DOHH2 (cell line): ENCODE data around the gene BAHD1.
A peak's percentile ranks its signal among the peaks of the same experiment; 100 is the strongest.

Experiments used
- H3F3A ChIP-seq: fragments of 200-600 bp; sonication (generic), shearing (Covaris generic); 2 replicates; pipeline ENCODE4 v1.6.0; 2016; ENCODE audit warnings: antibody characterized with exemption, mild to moderate bottlenecking; ENCODE audit not compliant: control insufficient read depth, insufficient read depth
- H3K27ac ChIP-seq: fragments of 200-600 bp; sonication (generic); 2 replicates; pipeline ENCODE4 v1.5.1; 2014; ENCODE audit warnings: low read depth, mild to moderate bottlenecking, low read length, moderate library complexity
- H3K27me3 ChIP-seq: fragments of 200-600 bp; sonication (generic); 2 replicates; pipeline ENCODE4 v1.6.1; 2014; ENCODE audit warnings: mild to moderate bottlenecking, low read length, mixed read lengths; ENCODE audit not compliant: control insufficient read depth
- H3K36me3 ChIP-seq: fragments of 200-600 bp; sonication (generic); 2 replicates; pipeline ENCODE4 v1.6.1; 2014; ENCODE audit warnings: mild to moderate bottlenecking, low read length, moderate library complexity, mixed read lengths; ENCODE audit not compliant: control insufficient read depth
- H3K4me1 ChIP-seq: fragments of 200-600 bp; sonication (generic); 2 replicates; pipeline ENCODE4 v1.6.1; 2014; ENCODE audit warnings: mild to moderate bottlenecking, low read length, mixed read lengths; ENCODE audit not compliant: control insufficient read depth
- H3K4me2 ChIP-seq: fragments of 200-600 bp; sonication (generic); 2 replicates; pipeline ENCODE4 v1.6.0; 2014; ENCODE audit warnings: mild to moderate bottlenecking, low read length, moderate library complexity
- H3K4me3 ChIP-seq: fragments of 200-600 bp; sonication (generic); 2 replicates; pipeline ENCODE4 v1.5.1; 2014; ENCODE audit warnings: mild to moderate bottlenecking, low read length, mixed read lengths
- H3K79me2 ChIP-seq: fragments of 200-600 bp; sonication (generic); 2 replicates; pipeline ENCODE4 v1.6.1; 2014; ENCODE audit warnings: mild to moderate bottlenecking, low read length, mixed read lengths; ENCODE audit not compliant: control insufficient read depth
- H3K9me2 ChIP-seq: fragments of 200-600 bp; sonication (generic); replicated peaks from 2 replicates; pipeline ENCODE4 v1.6.1; 2014; ENCODE audit warnings: mild to moderate bottlenecking, low read length, mixed read lengths; ENCODE audit not compliant: control insufficient read depth
- H3K9me3 ChIP-seq: fragments of 200-600 bp; sonication (generic); 2 replicates; pipeline ENCODE4 v1.6.1; 2014; ENCODE audit warnings: antibody characterized with exemption, low read length, mixed read lengths; ENCODE audit not compliant: control insufficient read depth, insufficient read depth
- H4K20me1 ChIP-seq: fragments of 200-600 bp; sonication (generic); 2 replicates; pipeline ENCODE4 v1.6.0; 2014; ENCODE audit warnings: low read depth, mild to moderate bottlenecking, antibody characterized with exemption, low read length, moderate library complexity; ENCODE audit not compliant: control insufficient read depth, insufficient read depth
- CTCF ChIP-seq: fragments of 200-600 bp; sonication (generic); IDR thresholded peaks from one replicate; pipeline ENCODE4 v1.5.1; 2014; ENCODE audit warnings: antibody characterized with exemption, mild to moderate bottlenecking, low read depth, low read length; ENCODE audit not compliant: poor library complexity, severe bottlenecking
- EZH2phosphoT487 ChIP-seq: fragments of 200-600 bp; sonication (generic); IDR thresholded peaks from 2 replicates; pipeline ENCODE4 v1.6.1; 2017; ENCODE audit warnings: borderline replicate concordance, mild to moderate bottlenecking, antibody characterized with exemption, low read length, moderate library complexity, mixed read lengths

BAHD1 gene

GRCh38 chr15:40508216-40508615 lies 67.5 kb downstream of the BAHD1 start:
- TF ChIP-seq EZH2phosphoT487 (no peak), CTCF (no peak)
- Histone ChIP-seq H3K4me2 (no peak overlapping the region), H3K27ac (no peak overlapping the region), H3K9me2 (no peaks in the 10 kb centered on the region), H3K9me3 (no peaks in the 10 kb centered on the region), H3K4me1 (peaks cover 21% of the 10 kb centered on the region), H3K27me3 (peaks cover 57% of the 10 kb centered on the region), H3K36me3 (no peaks in the 10 kb centered on the region), H3K4me3 (no peak overlapping the region), H4K20me1 (no peaks in the 10 kb centered on the region), H3K79me2 (no peaks in the 10 kb centered on the region), H3F3A (no peaks in the 10 kb centered on the region)

GRCh38 chr15:40510201-40510600 lies 69.4 kb downstream of the BAHD1 start:
- TF ChIP-seq CTCF (no peak), EZH2phosphoT487 (no peak)
- no peaks in the 10 kb centered on the region for H3K79me2 ChIP-seq
- H3K27me3 ChIP-seq, result peaks cover 63% of the 10 kb centered on the region
- no peaks in the 10 kb centered on the region for H3K36me3 ChIP-seq
- H3K9me2 ChIP-seq, result no peaks in the 10 kb centered on the region
- H4K20me1 ChIP-seq, result no peaks in the 10 kb centered on the region
- H3F3A ChIP-seq, result no peaks in the 10 kb centered on the region
- no peaks in the 10 kb centered on the region for H3K9me3 ChIP-seq
- no peak overlapping the region for H3K4me3 ChIP-seq
- H3K4me1 ChIP-seq, result peaks cover 21% of the 10 kb centered on the region
- no peak overlapping the region for H3K4me2 ChIP-seq
- H3K27ac ChIP-seq, result no peak overlapping the region

- H3K4me2 ChIP-seq, result peak overlapping the region; percentile 73
- no peaks in the 10 kb centered on the region for H3F3A ChIP-seq
- no peaks in the 10 kb centered on the region for H3K9me2 ChIP-seq
- no peaks in the 10 kb centered on the region for H3K36me3 ChIP-seq
- H3K9me3 ChIP-seq, result no peaks in the 10 kb centered on the region
- peaks cover 21% of the 10 kb centered on the region for H3K4me1 ChIP-seq
- H3K4me3 ChIP-seq, result peak overlapping the region; percentile 55
- H3K27ac ChIP-seq, result no peak overlapping the region
- H4K20me1 ChIP-seq, result no peaks in the 10 kb centered on the region
- peaks cover 65% of the 10 kb centered on the region for H3K27me3 ChIP-seq
- no peak for TF ChIP-seq CTCF
- TF ChIP-seq EZH2phosphoT487, result no peak
- H3K79me2 ChIP-seq, result no peaks in the 10 kb centered on the region
These were observed 70.3 kb downstream of the BAHD1 start for GRCh38 chr15:40511093-40511471.
